ENCODE data around the gene NMT1.

Gene NMT1

DNA sequence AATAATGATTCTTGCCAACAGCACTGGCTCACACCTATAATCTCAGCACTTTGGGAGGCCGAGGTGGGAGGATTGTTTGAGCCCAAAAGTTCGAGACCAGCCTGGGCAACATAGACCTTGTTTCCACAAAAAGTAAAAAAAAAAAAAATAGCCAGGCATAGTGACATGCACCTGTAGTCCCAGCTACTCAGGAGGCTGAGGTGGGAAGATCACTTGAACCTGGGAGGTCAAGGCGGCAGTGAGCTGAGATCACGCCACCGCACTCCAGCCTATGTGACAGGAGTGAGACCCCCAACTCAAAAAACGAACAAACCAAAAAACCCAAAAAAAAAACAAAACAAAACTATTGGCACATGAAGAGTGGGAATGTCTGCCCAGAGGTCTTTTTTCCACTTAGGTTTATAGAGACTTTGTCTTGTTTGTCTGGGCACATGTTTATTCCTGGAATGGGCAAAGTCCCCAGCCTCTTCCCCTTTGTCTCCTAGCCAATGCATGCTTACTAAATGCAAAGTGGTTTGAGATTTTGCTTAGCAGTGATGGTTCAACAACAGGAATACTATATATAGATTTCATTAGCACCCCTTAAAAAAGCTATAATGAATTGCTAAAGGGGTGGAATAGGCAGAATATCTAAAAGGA lies 25.9 kb downstream of the NMT1 start:
- Histone ChIP-seq H3K36me3 (ENCODE audit: control insufficient read depth, insufficient read depth, low read length) (no peaks in the 10 kb centered on the region), H3K9me3 (ENCODE audit: control insufficient read depth, low read length) (no peaks in the 10 kb centered on the region), H3K27me3 (ENCODE audit: control insufficient read depth, insufficient read depth, low read length) (no peaks in the 10 kb centered on the region), H3K79me2 (peaks cover 11% of the 10 kb centered on the region), H2AFZ (no peak overlapping the region), H3K27ac (no peak overlapping the region), H3K4me2 (ENCODE audit: low read length) (no peak overlapping the region), H3K4me1 (no peaks in the 10 kb centered on the region), H3K9ac (no peak overlapping the region), H3K4me3 (ENCODE audit: low read depth, low read length) (no peak overlapping the region)
- TF ChIP-seq, protein P1, sequence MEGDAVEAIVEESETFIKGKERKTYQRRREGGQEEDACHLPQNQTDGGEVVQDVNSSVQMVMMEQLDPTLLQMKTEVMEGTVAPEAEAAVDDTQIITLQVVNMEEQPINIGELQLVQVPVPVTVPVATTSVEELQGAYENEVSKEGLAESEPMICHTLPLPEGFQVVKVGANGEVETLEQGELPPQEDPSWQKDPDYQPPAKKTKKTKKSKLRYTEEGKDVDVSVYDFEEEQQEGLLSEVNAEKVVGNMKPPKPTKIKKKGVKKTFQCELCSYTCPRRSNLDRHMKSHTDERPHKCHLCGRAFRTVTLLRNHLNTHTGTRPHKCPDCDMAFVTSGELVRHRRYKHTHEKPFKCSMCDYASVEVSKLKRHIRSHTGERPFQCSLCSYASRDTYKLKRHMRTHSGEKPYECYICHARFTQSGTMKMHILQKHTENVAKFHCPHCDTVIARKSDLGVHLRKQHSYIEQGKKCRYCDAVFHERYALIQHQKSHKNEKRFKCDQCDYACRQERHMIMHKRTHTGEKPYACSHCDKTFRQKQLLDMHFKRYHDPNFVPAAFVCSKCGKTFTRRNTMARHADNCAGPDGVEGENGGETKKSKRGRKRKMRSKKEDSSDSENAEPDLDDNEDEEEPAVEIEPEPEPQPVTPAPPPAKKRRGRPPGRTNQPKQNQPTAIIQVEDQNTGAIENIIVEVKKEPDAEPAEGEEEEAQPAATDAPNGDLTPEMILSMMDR (IDR thresholded peaks at IDR 0.05) = no peak

DNA sequence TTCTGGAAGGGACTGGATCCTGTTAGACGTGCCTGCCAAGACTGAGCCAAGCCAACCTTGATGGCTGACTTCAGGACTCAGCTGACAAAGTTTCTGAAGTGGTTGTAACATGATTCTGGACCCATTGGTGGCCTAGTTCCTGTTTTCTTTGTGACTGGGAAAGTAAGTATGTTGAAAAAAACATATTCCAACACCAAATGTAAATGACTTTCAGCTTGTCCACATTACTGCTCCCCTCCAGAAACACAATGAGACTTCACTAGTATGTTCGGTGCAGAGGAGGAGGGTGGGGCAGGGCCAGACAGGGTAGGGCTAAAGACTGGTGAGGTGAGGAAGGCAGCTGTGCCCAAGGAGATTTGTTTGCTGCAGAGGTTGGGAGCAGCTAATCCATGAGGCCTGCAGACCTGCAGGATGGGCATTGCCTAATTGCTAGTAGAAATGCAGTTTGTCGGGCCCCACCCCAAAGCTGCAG lies 26.4 kb downstream of the NMT1 start:
- no peaks in the 10 kb centered on the region for H3K9me3 ChIP-seq (ENCODE audit: control insufficient read depth, low read length)
- peaks cover 7% of the 10 kb centered on the region for H3K79me2 ChIP-seq
- no peaks in the 10 kb centered on the region for H3K27me3 ChIP-seq (ENCODE audit: control insufficient read depth, insufficient read depth, low read length)
- no peak overlapping the region for H2AFZ ChIP-seq
- H3K36me3 ChIP-seq (ENCODE audit: control insufficient read depth, insufficient read depth, low read length) = no peaks in the 10 kb centered on the region
- no peak overlapping the region for H3K4me2 ChIP-seq (ENCODE audit: low read length)
- H3K4me3 ChIP-seq (ENCODE audit: low read depth, low read length) = no peak overlapping the region
- H3K27ac ChIP-seq = no peak overlapping the region
- TF ChIP-seq, protein P1 (IDR thresholded peaks at IDR 0.05) = no peak
- H3K9ac ChIP-seq = no peak overlapping the region
- no peaks in the 10 kb centered on the region for H3K4me1 ChIP-seq

DNA sequence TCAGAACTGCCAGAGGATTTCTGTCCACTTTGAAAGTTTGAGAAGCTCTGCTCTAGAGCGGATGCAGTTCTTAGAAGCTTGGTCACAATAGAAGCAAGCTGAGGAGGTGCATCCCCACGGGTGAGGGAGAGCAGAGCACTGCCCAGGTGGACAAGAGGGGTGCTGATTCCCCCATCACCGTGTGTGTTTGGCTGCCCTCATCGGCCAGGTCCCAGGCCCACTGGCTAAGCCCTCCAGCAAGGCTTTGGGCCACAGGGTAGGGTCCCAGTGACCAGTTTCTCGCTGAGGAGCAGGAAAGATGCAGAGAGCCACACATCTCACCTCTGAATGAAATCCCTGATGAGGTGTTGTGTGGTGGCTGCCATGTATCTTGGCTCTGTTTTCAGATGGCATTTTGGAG lies 26.9 kb downstream of the NMT1 start:
- H3K27me3 ChIP-seq (ENCODE audit: control insufficient read depth, insufficient read depth, low read length) = no peaks in the 10 kb centered on the region
- no peaks in the 10 kb centered on the region for H3K36me3 ChIP-seq (ENCODE audit: control insufficient read depth, insufficient read depth, low read length)
- TF ChIP-seq, protein P1 (IDR thresholded peaks at IDR 0.05) = no peak
- no peaks in the 10 kb centered on the region for H3K9me3 ChIP-seq (ENCODE audit: control insufficient read depth, low read length)
- H2AFZ ChIP-seq = no peak overlapping the region
- peaks cover 3% of the 10 kb centered on the region for H3K79me2 ChIP-seq
- H3K4me1 ChIP-seq = no peaks in the 10 kb centered on the region
- H3K9ac ChIP-seq = no peak overlapping the region
- H3K4me3 ChIP-seq (ENCODE audit: low read depth, low read length) = no peak overlapping the region
- no peak overlapping the region for H3K4me2 ChIP-seq (ENCODE audit: low read length)
- H3K27ac ChIP-seq = no peak overlapping the region

DNA sequence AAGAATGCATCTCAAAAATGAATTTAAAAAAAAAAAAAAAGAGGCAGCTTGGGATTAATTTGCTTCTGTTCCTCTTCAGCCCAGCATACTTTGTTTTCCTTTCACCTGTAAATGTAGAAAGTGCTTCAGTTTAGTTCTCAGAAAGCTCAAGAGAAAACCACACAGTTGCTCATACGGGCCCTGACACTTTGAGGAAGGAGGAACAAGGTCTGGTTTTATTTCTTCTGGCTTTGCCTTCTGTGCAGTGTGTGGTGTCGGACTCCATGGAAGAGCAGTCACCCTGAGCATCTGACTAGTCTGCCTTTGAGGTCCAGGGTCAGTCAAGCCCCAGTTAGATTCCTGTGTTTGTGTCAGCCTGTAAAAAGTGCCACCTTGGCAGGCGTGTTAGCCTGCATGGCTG lies 27.6 kb downstream of the NMT1 start:
- TF ChIP-seq, protein P1 (IDR thresholded peaks at IDR 0.05) = no peak
- H3K27ac ChIP-seq = no peak overlapping the region
- no peaks in the 10 kb centered on the region for H3K27me3 ChIP-seq (ENCODE audit: control insufficient read depth, insufficient read depth, low read length)
- H3K4me3 ChIP-seq (ENCODE audit: low read depth, low read length) = no peak overlapping the region
- peaks cover 2% of the 10 kb centered on the region for H3K79me2 ChIP-seq
- H3K4me2 ChIP-seq (ENCODE audit: low read length) = no peak overlapping the region
- H3K4me1 ChIP-seq = no peaks in the 10 kb centered on the region
- H3K9me3 ChIP-seq (ENCODE audit: control insufficient read depth, low read length) = no peaks in the 10 kb centered on the region
- no peak overlapping the region for H3K9ac ChIP-seq
- no peak overlapping the region for H2AFZ ChIP-seq
- no peaks in the 10 kb centered on the region for H3K36me3 ChIP-seq (ENCODE audit: control insufficient read depth, insufficient read depth, low read length)

DNA sequence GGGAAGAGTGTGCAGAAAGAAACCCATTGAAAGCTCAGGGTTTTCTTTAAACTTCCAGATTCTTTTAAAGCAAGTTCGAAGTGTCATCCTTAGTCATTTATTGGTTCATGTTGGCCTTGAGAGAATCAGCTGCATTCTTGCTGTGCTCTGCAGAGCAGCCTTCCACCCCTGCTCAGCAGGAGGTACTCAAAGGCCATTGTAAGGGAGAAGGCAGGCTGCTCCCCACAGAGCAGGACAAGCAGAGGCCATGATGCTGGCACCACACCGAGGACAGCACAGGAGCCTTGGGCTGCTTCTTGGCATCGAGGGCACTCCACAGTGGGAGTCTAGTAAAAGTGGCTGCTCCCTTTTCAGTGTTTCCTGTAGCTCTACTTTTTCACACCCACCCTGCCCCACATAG lies 29.6 kb downstream of the NMT1 start:
- Histone ChIP-seq H3K27ac (no peak overlapping the region), H3K4me3 (ENCODE audit: low read depth, low read length) (no peak overlapping the region), H3K9me3 (ENCODE audit: control insufficient read depth, low read length) (no peaks in the 10 kb centered on the region), H2AFZ (no peak overlapping the region), H3K4me1 (no peaks in the 10 kb centered on the region), H3K9ac (no peak overlapping the region), H3K4me2 (ENCODE audit: low read length) (no peak overlapping the region), H3K36me3 (ENCODE audit: control insufficient read depth, insufficient read depth, low read length) (no peaks in the 10 kb centered on the region), H3K27me3 (ENCODE audit: control insufficient read depth, insufficient read depth, low read length) (no peaks in the 10 kb centered on the region), H3K79me2 (peaks cover 2% of the 10 kb centered on the region)
- TF ChIP-seq, protein P1 (IDR thresholded peaks at IDR 0.05) = no peak

All from parathyroid adenoma (tissue), 2 donors.